HG02884 (cell line): Measurements from ENCODE around the gene LRRC63.

Experiments used
- ATAC-seq: cut with Tn5 transposase; IDR thresholded peaks from one replicate; pipeline ENCODE4 v1.9.1; 2021; ENCODE audit warnings: mild to moderate bottlenecking, moderate library complexity; ENCODE audit not compliant: unreplicated experiment

Gene LRRC63

GRCh38 chr13:46307554-46307953 is 95.8 kb downstream of the LRRC63 start:
- no peak for ATAC-seq

- ATAC-seq, result no peak
These were observed 98.3 kb downstream of the LRRC63 start for GRCh38 chr13:46310066-46310465.

DNA sequence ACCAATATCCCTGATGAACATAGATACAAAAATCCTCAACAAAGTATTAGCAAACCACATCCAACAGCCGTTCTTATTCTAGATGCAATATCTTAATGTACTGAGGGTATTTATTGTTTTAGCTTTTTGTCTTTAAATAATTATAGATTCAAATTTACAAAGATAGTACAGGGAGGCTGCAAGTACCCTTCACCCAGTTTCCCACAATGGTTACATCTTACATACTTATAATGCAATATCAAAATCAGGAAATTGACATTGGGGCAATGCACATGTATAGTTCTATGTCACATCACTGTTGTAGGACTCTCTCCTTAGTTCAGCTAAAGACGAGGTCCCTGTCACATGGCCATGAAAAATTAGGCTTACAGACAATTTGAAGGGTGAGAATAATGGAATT is 99.5 kb downstream of the LRRC63 start:
- ATAC-seq, result no peak

DNA sequence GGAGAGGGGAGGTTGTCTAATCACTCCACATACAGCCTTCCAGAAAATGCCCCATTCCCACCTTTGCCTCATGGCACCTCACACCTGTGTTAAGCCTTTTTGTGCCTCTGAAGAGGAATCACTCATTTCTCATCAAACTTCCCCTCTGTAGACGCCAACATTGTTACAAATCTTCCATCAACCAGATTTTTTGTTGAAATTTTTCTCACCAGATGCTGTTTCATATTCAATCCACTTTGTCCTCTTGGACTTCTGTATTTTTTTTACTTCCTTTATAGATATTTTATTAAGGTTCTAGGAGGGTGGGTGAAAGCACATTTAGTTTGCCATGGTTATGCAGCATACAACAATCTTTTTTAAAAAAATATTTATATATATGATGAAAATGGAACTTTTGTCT is 101.3 kb downstream of the LRRC63 start:
- no peak for ATAC-seq

DNA sequence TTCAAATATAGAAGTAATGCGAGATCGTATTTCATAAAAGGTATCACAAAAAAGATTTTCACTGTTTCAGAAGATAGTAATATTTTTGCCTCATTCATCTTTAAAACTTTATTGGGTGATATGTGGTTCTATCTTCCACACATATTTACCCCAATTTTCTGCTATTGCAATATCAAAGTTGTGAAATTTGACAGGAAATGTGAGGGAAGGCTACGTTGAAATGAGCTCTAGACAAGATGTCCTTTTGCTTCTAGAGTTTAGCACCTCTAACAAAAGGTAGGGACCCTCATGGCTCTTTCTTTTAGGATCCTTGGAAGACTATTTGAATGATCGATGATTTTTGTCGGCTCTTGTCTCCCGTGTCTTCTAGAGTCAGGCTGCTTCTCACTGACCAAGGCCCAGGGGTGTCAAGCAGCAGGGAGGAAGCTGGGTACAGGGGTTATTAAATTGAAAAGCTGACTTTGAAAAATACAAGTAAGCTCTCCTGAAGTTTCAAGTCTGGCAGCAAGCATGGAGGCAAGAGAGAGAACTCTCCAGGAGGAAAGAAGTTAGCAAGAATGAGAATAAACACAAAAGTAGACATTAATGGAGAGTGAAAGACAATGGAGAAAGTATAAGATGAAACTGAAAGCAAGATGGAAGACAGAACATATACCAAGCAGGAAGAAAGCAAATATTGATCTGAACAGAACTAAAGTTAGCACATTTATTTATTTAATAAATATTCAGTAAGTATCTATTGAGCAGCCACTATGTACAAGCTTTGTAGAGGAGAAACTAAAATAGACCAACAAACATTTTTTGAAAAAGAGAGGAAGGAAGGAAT is 101.9 kb downstream of the LRRC63 start:
- no peak for ATAC-seq

DNA sequence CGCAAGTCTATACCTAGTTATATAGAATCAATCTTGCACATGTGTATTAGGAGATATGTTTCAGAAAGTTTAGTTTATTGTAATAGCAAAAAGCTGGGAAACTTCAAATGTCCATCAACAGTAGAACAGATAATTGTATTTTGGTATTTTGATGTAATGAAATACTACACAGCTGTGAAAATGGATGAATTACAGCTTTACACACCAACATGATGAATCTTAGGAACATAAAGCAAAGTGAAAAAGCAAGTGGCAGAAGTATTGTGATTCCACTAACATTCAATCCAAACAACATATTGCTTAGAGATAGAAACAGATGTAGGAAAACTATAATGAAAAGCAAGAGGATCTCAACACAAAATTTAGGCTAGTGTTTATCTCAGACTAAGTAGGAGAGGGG is 102.9 kb downstream of the LRRC63 start:
- ATAC-seq, result no peak

- no peak for ATAC-seq
These were observed 103.3 kb downstream of the LRRC63 start for GRCh38 chr13:46315036-46315435.

- no peak for ATAC-seq
These were observed 103.9 kb downstream of the LRRC63 start for GRCh38 chr13:46315491-46316075.

DNA sequence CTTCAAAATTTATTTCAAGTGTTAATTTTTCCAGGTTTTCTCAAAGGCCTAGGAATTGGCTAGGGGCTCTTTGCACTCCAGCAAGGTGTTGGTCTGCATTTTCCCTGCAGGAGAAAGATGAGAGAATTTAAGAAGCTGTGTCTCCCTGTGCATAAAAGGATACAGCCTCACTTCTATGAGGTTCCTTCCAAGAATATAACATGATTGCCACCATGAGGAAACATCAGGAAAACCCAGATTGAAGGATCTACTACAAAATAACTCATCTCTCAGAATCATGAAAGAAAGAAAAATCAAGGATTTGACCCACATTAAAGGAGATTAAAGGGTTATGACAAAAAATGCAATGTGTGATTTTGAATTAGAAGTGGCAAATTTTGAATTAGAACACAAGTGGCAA is 105.4 kb downstream of the LRRC63 start:
- ATAC-seq, result no peak

DNA sequence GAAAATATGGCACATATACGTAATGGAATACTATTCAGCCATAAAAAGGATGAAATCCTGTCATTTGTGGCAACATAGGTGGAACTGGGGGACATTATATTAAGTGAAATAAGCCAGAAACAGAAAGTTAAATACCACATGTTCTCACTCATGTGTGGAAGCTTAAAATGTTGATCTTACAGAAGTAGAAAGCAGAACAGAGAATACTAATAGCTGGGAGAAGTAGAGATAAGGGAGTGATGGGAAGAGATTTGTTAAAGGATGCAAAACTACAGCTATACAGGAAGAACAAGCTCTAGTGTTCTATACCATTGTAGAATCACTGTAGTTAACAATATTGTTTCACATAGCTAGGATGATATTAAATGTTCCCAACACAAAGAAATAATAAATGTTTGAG is 107.3 kb downstream of the LRRC63 start:
- ATAC-seq, result no peak

- ATAC-seq, result no peak
These were observed 108.7 kb downstream of the LRRC63 start for GRCh38 chr13:46320406-46320805.

GRCh38 chr13:46320821-46321220 is 109.1 kb downstream of the LRRC63 start:
- no peak for ATAC-seq

- no peak for ATAC-seq
These were observed 109.9 kb downstream of the LRRC63 start for GRCh38 chr13:46321494-46322225.

DNA sequence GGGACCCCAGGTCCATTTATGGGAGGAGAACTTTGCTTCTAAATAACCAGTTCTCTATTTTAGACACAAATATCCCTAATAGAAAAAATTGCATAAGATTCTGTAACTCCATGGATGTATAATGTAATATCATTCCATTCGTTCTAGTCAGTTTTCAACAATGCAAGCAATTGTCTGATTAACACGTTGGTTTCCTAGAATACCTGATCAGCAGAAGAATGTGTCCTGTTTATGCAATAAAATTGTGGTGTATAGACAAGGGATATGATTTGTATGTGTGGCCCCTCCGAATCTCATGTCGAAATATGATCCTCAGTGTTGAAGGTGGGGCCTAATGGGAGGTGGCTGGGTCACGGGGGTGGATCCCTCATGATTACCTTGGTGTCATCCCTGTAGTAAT is 113.2 kb downstream of the LRRC63 start:
- no peak for ATAC-seq
